ENCODE results near the gene SLC43A1. TPM values are rescaled to one million over a fixed set of nuclear protein-coding genes. Genes with fewer than 3 reads are reported as not detected.
A peak's percentile ranks its signal among the peaks of the same experiment; 100 is the strongest.

SLC43A1 gene
- total RNA-seq, 1 donor from 2014 or later = 19.0 TPM

- H3K4me1 Mint-ChIP-seq (ENCODE audit: unreplicated experiment) = peaks cover 9% of the 10 kb centered on the region
- no peak overlapping the region for H3K27ac Mint-ChIP-seq
- H3K4me3 Mint-ChIP-seq = peak overlapping the region; percentile 92
- H3K27me3 Mint-ChIP-seq = peaks cover 57% of the 10 kb centered on the region
- TF ChIP-seq CTCF (conservative IDR thresholded peaks at IDR 0.05) = no peak
- no peaks in the 10 kb centered on the region for H3K36me3 Mint-ChIP-seq
- no peak for DNase-seq (ENCODE audit: extremely low spot score, unreplicated experiment)
- H3K9me3 Mint-ChIP-seq = no peaks in the 10 kb centered on the region
These were observed 1.5 kb downstream of the SLC43A1 start for GRCh38 chr11:57513911-57514537.

- no peak for TF ChIP-seq CTCF (conservative IDR thresholded peaks at IDR 0.05)
- no peaks in the 10 kb centered on the region for H3K9me3 Mint-ChIP-seq
- H3K36me3 Mint-ChIP-seq = no peaks in the 10 kb centered on the region
- H3K27me3 Mint-ChIP-seq = peaks cover 53% of the 10 kb centered on the region
- peak overlapping the region; percentile 40 for H3K27ac Mint-ChIP-seq
- peak overlapping the region; percentile 82 for H3K4me3 Mint-ChIP-seq
- H3K4me1 Mint-ChIP-seq (ENCODE audit: unreplicated experiment) = peaks cover 9% of the 10 kb centered on the region
- no peak for DNase-seq (ENCODE audit: extremely low spot score, unreplicated experiment)
These were observed 2.1 kb downstream of the SLC43A1 start for GRCh38 chr11:57513452-57513795.

- Mint-ChIP-seq H3K27me3 (peaks cover 55% of the 10 kb centered on the region), H3K36me3 (no peaks in the 10 kb centered on the region), H3K4me1 (ENCODE audit: unreplicated experiment) (peaks cover 9% of the 10 kb centered on the region), H3K27ac (no peak overlapping the region), H3K4me3 (peak overlapping the region; percentile 82), H3K9me3 (no peaks in the 10 kb centered on the region)
- TF ChIP-seq CTCF (conservative IDR thresholded peaks at IDR 0.05) = no peak
- DNase-seq (ENCODE audit: extremely low spot score, unreplicated experiment) = no peak
These were observed 2.7 kb downstream of the SLC43A1 start for GRCh38 chr11:57512646-57513451.

GRCh38 chr11:57511741-57512430 is 3.6 kb downstream of the SLC43A1 start:
- H3K9me3 Mint-ChIP-seq = no peaks in the 10 kb centered on the region
- no peaks in the 10 kb centered on the region for H3K36me3 Mint-ChIP-seq
- peaks cover 47% of the 10 kb centered on the region for H3K27me3 Mint-ChIP-seq
- no peak overlapping the region for H3K27ac Mint-ChIP-seq
- DNase-seq (ENCODE audit: extremely low spot score, unreplicated experiment) = no peak
- peaks cover 9% of the 10 kb centered on the region for H3K4me1 Mint-ChIP-seq (ENCODE audit: unreplicated experiment)
- no peak overlapping the region for H3K4me3 Mint-ChIP-seq
- no peak for TF ChIP-seq CTCF (conservative IDR thresholded peaks at IDR 0.05)

GRCh38 chr11:57508341-57509170 is 6.9 kb downstream of the SLC43A1 start:
- Mint-ChIP-seq H3K9me3 (no peaks in the 10 kb centered on the region), H3K27me3 (peaks cover 26% of the 10 kb centered on the region), H3K4me3 (no peak overlapping the region), H3K4me1 (ENCODE audit: unreplicated experiment) (peaks cover 6% of the 10 kb centered on the region), H3K36me3 (no peaks in the 10 kb centered on the region), H3K27ac (no peak overlapping the region)
- DNase-seq (ENCODE audit: extremely low spot score, unreplicated experiment) = no peak
- no peak for TF ChIP-seq CTCF (conservative IDR thresholded peaks at IDR 0.05)

Measured in type B pancreatic cell (in vitro differentiated cells).